ENCODE results near the gene SIRT6.
"Not testable (repeated sequence)": the region's sequence is repeated elsewhere in the genome, so short reads cannot be mapped to it uniquely, and the experiment has no call there.

SIRT6 gene

GRCh38 chr19:4198467-4199126, 16.2 kb upstream of the SIRT6 start:
- no peak for DNase-seq

DNA sequence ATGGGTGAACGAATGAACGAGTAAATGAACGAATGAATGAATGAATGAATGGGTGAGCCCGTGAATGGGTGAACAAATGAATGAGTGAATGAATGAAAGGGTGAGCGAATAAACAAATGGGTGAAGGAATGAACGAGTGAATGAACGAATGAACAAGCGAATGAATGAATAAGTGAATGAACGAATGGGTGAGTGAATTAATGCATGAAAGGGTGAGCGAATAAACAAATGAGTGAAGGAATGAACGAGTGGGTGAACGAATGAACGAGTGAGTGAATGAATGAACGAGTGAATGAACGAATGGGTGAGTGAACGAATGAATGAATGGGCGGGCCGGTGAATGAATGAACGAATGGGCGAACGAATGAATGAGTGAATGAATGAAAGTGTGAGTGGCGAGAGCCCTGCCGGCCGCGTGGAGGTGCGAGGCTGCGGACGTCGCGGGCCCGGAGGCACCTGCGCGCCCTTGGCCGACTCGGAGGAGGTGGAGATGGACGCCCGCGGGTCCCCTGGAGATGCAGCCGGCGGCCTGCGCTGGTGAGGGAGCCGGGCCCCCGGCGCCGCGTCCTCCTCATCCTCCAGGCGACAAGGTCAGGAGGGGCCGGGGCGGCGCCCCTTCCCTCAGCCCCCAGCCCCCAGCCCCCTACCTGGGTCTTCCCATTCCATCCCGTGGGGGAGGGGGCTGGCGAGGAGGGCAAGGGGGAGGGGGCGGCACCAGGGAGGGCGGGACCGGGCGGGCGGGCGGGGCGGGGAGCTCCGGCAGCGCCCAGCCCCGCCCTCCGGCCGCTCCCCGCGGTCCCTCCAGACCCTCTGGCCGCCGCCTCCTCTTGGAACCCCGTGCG, 15.5 kb upstream of the SIRT6 start:
- DNase-seq, result no peak

GRCh38 chr19:4197228-4197624, 14.9 kb upstream of the SIRT6 start:
- DNase-seq, result no peak

GRCh38 chr19:4196587-4197148, 14.3 kb upstream of the SIRT6 start:
- no peak for DNase-seq

DNA sequence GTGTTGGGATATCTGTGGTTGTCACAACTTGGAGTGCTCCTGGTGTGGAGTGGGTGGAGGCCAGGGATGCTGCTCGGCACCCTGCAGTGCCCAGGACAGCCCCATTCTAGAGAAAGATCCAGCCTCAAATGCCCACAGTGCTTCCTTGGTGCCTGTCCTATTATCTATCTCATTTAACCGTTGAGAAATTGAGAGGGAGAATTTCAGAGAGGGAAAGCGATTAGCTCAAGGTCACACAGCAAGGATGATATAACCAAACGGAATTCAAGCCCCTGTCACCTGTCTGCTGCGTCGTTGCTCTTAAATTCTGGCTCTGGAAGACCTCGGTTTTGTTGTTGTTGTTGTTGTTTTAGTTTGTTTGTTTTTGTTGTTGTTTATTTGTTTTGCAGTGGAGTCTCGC, 13.6 kb upstream of the SIRT6 start:
- no peak for DNase-seq

GRCh38 chr19:4194353-4194752, 12.0 kb upstream of the SIRT6 start:
- DNase-seq, result no peak

GRCh38 chr19:4192537-4192936, 10.2 kb upstream of the SIRT6 start:
- DNase-seq, result not testable (repeated sequence)

- no peak for DNase-seq
Observed at GRCh38 chr19:4189641-4190040, 7.3 kb upstream of the SIRT6 start.

- DNase-seq, result no peak
Observed at GRCh38 chr19:4187313-4188122, 5.2 kb upstream of the SIRT6 start.

DNA sequence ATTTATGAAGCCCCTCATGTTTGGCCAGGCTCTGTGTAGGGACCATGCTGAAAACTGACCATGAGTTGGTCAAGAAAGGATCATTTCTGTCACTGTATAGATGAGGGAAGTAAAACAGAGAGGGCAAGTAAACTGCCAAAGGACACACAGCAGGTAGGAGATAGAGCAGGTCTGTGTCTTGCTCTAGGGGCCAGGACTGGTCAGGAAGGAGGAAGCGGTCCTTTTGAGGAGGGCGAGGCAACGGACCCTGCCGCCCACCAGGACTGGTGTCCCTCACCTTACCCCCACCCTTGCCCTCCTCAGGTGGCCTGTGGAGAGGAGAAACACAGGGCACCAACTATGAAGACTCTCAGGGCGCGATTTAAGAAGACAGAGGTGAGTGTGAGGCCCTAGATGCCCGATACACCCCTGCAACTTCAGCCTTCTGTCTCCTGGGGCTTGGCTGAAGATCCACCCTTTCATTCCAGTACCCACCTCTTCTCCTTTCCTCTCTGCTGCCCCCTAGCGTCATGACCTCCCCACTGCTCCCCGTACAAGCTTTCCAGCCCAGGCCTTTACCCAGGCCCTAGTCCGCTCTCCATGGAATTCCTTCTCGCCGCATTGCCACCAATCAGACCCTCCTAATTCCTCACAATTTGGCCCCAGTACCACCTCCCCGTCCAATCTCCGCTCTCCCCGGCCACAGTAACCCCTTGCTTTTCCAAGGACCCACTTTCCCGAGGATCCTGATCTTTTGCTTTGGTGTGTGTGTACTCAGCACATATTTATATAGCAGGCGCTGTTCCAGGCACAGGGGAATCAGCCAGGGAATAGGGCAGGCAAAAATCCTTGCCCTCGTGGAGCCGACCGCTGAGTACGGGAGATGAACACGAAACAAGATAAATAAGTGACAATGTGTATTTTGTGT, 4.0 kb upstream of the SIRT6 start:
- DNase-seq, result peak; percentile 63

DNA sequence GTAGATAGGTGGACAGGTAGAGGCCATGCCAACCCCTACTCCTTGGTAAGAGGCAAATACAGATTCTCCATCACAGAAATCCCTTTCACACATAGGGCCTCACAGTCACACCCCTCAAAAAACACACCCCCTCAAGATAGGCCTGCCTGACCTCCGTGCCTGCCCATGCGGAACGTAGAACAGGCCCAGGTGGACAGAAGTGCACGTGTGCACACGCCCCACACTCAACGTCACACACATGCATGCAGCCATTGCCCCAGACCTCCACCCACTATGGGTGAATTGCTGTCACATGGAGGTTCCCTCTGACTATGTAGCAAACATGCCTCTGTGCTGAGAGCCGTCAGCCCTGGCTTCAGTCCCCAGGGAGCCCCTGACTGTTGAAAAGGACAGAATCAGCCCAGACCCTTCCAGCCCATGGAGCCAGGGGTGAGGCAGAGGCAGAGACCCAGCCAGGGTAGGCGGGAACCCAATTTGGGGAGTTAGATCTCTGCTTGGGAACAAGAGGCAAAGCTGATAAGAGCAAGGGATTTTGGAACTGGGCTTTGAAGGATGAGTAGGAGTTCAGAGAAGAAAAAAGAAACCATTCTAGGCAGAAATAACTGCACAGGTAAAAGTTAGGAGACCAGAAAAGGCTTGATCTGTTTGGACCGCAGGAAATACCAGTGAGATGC, 3.2 kb upstream of the SIRT6 start:
- DNase-seq, result no peak

DNA sequence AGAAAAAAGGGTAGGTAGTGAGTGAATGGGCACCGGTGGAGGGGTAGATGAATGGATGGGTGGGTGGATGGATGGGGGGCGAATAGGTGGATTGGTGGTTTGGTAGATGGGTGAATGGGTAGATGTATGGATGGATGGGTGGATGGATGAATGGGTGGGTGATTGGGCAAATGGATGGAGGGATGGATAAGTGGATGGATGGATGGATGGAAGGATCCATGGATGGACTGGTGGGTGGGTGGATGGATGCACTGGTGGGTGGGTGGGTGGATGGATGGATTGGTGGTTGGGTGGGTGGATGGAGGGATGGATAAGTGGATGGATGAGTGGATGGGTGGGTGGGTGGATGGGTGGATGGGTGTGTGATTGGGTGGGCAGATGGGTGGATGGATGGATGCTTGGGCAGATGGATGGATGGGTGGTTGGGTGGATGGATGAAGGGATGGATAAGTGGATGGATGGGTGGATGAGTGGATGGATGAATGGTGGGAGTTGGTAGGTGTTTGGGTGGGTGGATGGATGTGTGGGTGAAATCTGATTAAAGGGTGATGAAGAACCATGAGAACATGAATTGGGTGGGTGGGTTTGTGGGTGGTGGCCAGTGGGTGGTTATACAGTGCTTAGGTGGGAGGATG, 2.5 kb upstream of the SIRT6 start:
- DNase-seq, result no peak

GRCh38 chr19:4183967-4184717, 1.8 kb upstream of the SIRT6 start:
- no peak for DNase-seq

DNA sequence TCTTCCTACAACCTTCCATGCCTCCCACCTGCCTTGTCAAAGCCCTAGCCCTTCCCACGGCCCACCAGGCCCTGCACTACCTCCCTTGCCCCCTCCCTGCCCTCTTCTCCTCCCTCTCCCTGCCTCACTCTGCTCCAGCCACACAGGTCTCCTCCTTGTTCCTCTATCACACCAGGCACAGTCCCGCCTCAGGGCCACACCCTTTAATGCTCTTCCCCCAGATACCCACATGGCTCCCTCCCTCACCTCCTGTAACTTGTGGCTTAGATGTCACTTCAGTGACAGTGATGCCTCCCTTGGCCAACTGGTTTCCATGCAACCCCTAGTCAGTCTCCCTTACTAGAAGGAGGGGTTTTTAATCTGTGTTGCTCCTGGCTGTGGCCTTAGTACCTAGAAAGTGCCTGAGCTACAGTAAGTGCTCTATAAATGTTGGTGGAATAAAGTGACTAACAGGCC, 1.3 kb downstream of the SIRT6 start:
- no peak for DNase-seq

GRCh38 chr19:4178990-4179389, 3.4 kb downstream of the SIRT6 start:
- no peak for DNase-seq

- DNase-seq, result no peak
Observed at GRCh38 chr19:4177146-4177545, 5.2 kb downstream of the SIRT6 start.

- DNase-seq, result no peak
Observed at GRCh38 chr19:4175669-4175931, 6.8 kb downstream of the SIRT6 start.

DNA sequence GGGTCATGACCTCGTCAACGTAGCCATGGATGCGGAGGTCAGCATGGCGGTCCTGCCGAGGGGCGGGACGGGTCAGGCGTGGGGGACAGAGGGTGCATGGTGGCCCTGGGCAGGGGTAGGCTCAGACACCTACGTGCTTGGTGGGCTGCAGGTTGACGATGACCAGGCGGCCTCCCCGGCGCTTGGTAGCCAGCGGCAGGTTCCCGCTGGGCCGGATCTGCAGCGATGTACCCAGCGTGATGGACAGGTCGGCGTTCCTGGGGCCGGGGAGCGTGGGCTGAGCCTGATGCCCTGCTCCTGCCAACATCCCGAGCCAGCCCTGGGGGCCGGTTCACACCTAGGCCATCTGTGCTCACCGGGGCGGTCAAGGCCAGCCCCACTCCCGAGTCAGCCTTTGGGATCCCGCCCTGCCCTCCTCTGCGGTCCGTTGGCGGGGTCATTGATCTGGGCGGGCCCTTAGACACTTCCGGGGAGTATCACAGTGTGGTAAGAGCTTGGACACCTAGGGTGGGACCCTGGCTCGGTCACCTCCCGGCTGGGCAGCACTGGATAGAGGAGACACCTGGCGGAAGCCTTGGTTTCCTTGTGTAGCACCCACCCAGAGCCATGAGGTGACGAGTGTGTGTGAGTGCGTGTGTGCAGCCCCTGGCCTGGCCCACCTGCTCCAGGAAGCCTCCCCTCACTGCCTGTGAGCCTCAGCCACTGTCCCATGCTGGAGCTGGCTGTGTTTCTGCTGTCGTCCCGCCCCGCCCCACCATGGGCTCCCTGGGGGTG, 7.3 kb downstream of the SIRT6 start:
- no peak for DNase-seq

GRCh38 chr19:4174213-4174894, 8.0 kb downstream of the SIRT6 start:
- DNase-seq, result no peak
